Activated T-cell treated with anti-CD3 and anti-CD28 coated beads for 24 hours (primary cell): ENCODE results near the gene MAML3.

Experiments
- DNase-seq: peaks from one replicate; pipeline ENCODE4 v3.0.0-alpha.2; 2020; ENCODE audit warnings: low read depth

Gene MAML3

DNA sequence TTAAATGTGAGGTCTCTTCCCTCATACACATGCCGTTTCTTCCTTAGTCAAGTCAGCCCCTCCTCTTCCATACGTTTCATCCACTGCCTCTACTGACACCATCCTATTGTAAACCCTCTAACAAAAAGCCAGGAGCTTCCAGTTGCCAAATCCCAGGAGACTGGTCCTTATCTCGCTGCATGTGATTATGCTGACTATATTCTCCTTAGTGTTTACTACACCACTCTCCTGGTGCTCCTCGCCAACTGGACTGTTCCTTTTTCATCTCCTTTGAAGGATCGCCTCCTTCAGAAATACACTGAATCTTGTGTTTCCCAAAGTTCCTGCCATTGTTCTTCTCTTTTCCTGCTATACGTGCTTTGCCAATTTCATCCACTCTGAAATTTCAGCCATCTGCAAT is 27.7 kb downstream of the MAML3 start:
- no peak for DNase-seq

DNA sequence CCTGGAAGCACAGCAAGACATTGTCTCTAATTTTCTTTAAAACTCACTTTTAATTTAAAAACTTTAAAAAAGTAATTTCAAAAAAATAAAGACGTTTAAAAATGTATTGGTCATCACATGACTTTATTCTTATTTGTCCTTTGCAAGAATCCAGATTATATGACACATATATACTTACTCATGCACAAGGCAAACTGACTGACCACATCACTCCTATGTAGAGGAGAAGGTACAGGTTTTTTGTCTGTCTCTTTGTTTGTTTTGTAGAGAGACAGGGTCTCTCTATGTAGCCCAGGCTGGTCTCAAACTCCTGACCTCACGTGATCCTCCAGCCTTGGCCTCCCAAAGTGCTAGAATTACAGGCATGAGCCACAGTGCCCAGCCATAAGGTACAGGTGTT is 28.6 kb downstream of the MAML3 start:
- DNase-seq, result no peak

DNA sequence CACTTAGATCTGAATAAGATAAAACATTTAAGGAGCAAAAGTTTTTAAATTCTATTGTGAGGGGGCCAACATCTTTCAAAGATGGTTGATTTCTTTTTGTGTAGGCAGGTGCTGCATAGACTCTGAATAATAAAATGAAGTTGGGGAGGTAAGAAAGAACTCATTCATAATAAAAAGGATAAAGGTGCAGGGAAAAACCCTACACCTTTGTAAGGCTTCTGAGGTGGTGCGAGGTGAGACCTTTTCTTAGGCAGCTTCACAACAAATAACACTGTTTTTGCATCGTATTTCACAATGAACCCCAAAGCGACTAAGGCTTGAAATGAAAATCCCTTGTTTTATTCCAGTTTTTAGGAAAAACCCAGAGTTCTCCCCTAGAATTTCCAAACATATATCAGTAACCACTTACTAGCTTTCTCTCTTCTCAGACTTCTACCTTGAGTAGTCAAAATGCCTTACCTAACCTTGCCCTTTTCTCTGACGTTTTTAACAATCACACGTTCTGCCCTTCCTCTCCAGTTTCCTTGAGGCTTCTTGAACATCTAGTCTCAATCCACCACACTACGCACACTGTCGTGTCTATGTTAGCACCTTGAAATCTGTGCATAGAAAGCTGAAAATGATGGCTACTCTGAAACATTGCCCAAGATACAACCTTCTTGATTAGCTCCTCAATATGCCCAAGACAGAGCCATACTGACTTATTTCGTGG is 30.2 kb downstream of the MAML3 start:
- no peak for DNase-seq

DNA sequence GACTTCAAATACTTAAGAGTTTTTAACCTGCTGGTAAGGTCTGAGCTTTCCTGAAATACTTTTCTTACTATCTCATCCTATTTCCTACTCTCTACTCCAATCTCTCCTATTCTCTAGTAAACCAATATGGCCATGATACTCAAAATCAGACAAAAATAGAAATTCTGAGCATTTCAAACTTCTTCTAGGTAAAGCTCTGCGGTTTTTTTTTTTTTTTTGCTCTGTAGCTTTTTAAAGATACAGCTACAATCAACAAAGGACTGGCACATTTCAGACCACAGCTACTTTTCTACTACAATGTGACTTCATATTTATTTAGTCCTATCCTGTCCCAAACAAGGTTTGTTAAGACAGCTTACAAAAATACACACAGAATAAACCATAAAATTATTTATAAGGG is 31.1 kb downstream of the MAML3 start:
- DNase-seq, result no peak

GRCh38 chr4:140121646-140122045 is 32.3 kb downstream of the MAML3 start:
- DNase-seq, result no peak

DNA sequence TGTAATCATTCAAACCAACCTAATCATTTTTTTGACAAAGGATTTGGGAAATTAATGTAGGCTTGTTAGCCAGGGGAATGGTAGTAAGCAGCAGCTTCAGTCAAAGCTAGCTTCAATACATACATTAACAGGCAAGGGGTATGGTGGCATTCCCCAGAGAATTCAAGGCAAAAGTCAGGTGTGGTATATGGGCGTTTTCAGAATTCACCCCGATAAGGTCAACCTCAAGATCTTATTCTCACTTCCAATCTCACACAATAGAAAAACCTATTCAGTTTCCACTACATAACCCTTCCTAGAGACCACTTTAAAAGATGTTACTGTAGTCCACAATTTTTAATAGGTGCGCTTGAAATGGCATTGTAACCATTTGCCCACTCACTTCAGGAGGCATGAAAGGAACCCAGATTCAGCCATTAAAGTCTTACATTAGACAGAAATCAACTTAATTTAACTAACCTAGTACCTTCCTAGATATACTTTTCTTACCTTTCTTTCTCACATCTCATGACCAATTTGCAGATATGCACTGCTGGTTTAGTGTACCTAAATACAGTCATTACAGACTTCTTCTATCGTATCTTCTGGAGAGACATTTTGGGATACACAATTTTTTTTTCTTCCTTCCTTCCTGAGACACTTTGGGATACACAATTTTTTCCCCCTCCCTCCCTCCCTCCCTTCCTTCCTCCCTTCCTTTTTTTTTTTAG is 34.9 kb downstream of the MAML3 start:
- no peak for DNase-seq

GRCh38 chr4:140117947-140118346 is 36.0 kb downstream of the MAML3 start:
- DNase-seq, result no peak

DNA sequence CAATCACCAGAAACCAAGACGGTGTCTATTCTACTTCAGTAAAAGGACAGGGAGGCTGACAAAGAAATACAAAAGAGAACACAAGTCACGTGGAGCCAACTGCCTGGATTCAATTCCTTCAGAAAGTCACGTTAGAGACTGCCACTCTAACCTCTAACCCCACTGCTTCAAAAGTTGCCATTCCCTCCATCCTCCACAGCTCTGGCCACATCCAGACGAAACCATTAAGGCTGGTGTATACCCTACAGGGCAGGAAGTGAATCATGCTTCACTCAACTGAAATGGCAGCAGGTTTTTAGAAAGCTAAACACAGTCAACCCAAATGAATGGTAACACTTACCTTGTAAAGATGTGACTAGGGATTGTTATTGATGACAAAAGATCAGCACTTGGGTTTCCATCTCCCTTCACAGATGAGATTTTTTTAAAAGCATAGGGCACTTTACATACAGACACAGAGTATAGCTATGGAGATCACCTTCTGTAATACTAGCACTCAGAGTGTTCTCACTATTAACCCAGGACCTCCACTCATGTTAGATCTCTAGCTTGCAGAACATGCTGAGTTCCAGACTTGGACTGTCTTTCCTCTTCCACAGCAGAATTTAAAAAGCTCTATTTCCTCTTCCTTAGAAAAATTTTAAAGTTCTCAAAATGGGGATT is 37.4 kb downstream of the MAML3 start:
- DNase-seq, result no peak

- no peak for DNase-seq
Observed at GRCh38 chr4:140115140-140115539, 38.8 kb downstream of the MAML3 start.

DNA sequence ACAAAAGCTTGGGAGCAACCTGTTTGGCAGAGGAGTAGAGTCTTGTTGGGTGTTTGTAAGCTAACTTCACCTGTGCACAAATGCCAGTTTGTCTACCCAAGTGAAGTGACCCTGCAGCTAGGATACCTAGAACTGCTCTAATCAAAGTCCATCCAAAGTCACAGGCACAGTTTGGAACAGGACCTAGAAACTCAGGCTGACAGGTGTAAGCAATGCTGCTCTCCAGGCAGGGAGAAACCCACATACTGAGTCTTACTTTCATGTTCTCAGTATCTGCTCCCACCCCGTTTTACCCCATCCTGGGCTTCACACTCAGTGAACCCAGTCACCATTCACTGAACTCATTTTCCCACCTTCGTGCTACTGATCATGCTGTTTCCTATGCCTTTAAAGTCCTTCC is 40.3 kb downstream of the MAML3 start:
- DNase-seq, result no peak

DNA sequence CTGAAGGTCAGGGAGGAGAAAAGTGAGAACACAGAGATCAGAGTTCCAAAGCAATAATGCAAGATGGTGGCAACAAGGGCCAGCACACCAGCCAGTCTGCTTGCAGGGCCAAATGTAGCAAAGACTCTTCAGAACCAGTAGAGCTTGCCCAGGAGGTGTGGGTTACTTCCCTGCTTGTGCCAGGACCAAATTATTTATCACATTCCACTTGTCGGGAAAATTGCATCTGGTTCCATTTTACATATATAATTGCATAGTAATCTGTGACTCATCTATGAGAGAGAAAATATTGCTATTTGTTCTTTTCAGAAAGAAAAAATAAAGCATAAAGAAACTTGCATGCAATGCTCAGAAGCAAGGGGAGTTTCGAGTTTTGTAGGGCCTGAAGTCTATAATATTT is 41.4 kb downstream of the MAML3 start:
- no peak for DNase-seq

GRCh38 chr4:140111256-140111655 is 42.7 kb downstream of the MAML3 start:
- DNase-seq, result no peak

- no peak for DNase-seq
Observed at GRCh38 chr4:140110542-140111215, 43.3 kb downstream of the MAML3 start.

DNA sequence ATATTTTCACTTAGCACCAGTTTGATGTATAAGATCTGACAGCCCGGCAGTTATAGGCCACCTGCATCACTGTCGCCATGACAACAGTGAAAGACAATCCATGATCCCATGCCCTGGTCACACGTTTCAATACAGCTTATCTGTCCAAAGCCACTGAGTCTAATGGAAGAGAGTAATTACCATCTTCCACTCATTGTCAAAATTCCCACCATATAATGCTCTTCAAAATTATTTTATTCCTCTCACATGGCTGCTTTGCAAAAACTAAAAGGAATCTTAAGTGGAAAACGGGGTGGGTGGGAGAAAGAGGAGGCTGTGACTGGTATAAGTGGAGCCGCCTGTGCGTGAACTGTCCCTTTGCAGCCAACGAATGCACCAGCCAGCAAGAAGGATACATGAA is 44.2 kb downstream of the MAML3 start:
- DNase-seq, result no peak

DNA sequence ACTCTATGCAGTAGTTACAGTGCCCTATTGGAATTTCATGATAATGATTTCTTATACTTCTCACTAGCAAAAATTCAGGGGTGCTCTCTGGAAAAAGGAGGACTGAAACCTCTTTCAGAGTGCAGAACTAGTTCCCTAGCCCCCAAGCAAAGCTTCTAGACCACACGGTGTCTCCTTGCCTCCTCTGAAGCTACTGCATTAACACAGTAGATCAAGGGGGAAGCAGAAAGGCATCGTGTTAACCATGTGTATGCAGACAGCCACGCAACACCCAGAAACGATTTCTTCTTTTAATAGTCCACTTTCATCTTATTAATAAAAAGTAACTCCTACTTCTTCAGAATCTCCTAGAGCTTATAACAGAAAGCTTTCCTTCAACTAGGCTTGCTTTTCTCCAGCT is 44.7 kb downstream of the MAML3 start:
- no peak for DNase-seq

DNA sequence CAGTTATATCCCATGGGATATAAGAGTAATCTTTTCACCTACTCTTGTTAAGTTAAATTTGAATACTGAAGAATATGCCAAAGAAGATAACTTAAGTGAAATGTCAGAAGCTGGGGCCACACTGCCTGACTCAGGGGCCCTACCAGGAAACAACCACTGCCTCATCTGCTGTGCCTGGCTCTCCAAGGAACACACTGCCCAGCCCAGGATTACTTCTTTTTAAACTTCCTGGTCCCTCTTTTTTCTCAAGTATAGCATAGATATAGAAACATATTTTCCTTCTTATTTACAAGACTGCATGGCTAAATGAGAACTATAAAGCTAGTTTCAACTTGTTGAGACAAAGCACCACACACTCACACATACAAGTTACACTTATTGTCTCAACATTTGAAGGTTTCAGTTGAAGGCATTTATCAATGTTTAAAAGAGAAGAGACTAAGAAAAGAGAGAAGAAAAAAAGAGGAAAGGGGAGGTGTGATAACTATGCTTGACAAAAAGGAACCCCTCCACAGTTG is 45.2 kb downstream of the MAML3 start:
- DNase-seq, result no peak

DNA sequence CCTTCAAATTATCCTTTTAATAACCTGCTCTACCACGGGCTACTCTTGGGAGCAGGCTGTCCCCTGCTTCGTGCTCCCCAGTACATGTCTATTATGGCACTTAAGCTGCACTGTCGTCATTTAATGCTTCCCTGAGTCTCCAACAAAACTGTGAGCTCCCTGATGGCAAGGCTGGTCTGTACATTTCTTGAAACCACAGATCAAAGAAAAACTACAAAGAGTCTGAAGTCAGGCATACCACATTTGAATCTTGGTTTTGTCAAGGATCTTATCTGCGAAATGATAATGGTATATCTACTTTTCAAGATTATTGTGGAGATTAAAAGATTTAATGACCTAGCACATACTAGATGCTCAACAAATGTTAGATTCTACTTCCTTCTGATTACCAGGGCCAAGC is 45.7 kb downstream of the MAML3 start:
- no peak for DNase-seq

DNA sequence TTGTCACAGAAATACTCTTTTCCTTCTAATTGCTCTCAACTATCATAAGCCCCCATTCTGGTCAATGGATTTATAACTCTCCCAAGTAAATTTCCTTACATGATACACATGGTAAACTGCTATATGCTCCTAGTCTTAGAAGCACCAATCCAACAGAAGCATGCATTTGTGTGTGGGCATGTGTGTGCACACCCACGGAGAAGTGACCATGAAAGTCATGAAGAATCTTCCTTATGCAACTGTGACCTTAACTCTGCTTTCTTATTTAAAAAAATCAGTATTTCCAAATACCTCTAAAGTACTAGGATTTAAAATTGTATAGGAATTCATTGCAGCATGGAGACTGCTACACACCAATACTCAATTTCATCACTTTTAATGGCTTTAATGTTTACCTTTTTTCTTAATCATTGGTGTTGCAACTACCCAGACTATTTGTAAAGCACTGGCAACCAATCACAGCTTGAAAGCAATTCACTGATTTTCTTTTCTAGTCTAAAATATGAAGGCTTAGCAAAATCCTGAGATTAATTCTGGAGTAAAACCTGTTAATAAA is 47.6 kb downstream of the MAML3 start:
- no peak for DNase-seq

DNA sequence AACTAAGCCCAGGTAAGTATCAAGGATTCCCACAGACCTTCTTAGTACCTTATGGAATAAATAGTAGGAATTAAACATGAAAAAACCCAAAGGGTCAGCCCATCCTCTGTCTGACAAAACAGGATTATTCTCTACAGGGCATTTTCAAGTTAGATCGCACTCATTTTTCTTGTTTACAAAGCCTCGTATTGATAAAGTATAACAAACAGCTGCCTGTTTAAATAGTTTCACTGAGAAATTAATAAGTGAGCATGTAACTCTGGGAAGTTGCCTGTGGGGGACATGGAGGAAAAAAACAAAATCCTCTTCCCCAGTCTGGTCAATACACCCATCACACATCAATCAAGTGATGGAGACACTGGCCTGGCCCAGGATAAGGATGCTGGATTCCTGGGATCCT is 48.5 kb downstream of the MAML3 start:
- no peak for DNase-seq

- peak; percentile 32 for DNase-seq
Observed at GRCh38 chr4:140103676-140104075, 50.3 kb downstream of the MAML3 start.

DNA sequence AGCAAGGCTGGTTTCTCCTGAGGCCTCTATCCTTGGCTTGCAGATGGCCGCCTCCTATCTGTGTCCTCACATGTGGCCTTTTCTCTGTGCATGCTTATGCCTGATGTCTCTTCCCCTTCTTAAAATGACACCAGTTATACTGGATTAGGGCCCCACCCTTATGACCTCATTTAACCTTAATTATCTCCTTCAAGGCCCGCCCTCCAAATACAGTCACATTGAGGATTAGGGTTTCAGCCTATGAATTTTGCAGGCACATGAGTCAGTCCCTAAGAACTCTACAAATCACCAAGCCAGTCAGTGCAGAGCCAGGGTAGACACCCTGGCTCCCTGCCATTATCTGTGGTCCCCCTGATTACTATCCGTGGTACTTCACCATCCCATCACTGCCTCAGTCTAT is 51.6 kb downstream of the MAML3 start:
- no peak for DNase-seq

DNA sequence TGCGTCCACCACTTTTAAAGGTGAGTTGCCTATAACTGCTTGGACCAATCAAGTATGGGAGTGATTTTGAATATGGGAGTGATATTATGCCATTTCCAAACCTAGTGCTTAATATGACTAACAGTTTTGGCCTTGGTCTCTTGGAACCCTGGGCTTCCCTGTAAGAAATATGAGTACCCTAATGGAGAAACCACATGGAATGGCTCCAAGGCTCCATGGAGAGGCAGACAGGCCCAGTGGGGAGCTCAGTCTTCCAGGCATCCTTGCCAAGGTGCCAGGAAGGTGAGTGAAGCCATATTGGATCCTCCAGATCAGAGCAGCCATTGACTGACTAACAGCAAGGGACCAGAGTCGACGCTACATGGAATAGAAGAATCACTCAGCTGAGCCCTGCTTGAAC is 53.2 kb downstream of the MAML3 start:
- no peak for DNase-seq
